ENCODE measurements around the gene SUSD1. TPM values are rescaled to one million over a fixed set of nuclear protein-coding genes. Genes with fewer than 3 reads are reported as not detected.
A peak's percentile ranks its signal among the peaks of the same experiment; 100 is the strongest.

Gene SUSD1
- total RNA-seq, 1 experiment from 2014 or later: 2.1 TPM

DNA sequence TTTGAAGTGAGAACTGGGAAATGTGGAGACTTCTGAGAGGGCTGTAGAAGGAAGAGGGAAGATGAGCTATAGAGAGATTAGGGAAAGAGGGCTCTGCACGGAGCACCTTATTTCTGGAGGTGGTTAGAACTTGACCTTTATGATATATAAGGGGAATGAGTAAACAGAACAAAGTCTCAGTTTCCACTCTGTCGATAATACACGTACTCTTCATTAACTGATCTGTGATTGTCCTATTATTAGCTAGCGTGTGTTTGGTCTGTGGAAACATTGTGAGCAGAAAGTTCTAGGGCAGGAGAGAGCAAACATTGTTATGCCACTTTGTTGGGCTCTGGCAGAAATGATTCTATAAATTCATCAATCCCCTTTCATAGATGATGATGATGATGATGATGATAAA, 159.9 kb downstream of the SUSD1 start:
- no peak for DNase-seq (ENCODE audit: low read depth)

- no peak for DNase-seq (ENCODE audit: low read depth)
Measured at GRCh38 chr9:112013266-112013665, 161.8 kb downstream of the SUSD1 start.

DNA sequence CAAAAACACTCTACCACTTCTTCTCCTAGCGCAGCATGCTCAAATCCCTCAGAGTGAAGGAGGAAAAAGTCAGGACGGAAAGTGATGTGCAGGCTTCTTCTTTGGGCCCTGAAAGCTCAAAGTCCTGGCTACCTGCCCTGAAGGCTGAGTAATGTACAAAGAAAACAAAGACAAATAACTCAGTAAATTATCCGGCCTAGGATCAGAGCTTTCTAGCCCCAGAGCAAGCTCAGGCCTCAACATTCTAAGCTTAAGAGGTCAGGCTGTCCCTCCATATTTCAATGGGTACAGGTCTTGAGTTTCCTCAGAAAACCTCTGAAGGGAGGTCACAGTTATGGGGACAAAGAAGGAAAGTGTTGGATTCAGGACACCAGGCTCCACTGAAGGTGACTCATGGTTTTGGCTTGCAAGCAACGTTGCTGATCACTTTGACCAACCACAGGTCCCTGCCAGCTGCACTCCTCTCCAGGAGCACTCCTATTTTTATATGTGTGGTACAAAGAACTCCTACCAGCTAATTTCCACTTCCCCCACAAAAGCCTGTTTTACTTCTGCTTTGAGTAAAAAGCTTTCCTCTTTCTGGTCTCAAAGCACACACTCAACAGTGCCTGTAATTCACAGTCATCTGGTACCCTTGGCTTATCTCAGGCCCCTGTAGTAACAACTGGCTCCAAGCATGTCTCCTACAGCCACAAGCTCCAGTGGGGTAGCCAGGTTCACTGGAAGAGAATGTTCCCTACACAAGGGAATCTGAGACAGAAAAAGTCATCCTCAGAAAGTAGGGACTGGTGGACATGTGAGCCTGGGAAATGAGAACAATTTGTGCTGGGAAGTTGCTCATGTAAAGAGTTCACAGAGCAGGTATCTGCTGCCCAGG, 162.8 kb downstream of the SUSD1 start:
- DNase-seq (ENCODE audit: low read depth): peak; percentile 97

GRCh38 chr9:112011051-112011620, 164.0 kb downstream of the SUSD1 start:
- no peak for DNase-seq (ENCODE audit: low read depth)

DNA sequence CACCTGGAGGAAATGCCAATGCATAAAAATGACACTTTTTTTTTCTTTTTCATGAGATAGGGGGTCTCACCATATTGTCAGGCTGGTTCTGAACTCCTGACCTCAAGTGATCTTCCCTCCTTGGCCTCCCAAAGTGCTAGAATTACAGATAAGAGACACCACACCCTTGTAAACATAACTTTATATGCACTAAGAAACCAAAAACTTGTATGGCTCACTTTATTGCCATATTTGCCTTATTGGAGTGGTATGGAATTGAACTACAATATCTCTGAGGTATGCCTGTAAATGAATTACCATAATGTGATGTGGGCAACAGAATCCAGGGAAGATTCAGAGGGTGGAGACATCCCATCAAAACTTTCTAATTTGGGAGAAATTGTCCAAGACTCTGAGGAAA, 164.6 kb downstream of the SUSD1 start:
- no peak for DNase-seq (ENCODE audit: low read depth)

DNA sequence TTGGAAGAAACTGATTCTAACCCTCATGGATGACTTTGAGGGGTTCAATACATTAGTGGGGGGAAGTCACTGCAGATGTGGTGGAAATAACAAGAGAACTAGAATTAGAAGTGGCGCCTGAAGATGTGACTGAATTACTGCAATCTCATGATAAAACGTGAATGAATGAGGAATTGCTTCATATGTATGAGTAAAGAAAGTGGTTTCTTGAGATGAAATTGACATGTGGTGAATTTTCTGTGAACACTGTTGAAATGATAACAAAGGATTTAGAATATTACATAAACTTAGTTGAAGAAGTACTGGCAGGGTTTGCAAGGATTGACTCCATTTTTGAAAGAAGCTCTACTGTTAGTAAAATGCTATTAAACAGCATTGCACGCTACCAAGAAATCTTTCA, 165.4 kb downstream of the SUSD1 start:
- no peak for DNase-seq (ENCODE audit: low read depth)

- no peak for DNase-seq (ENCODE audit: low read depth)
Measured at GRCh38 chr9:112007575-112008240, 167.4 kb downstream of the SUSD1 start.

GRCh38 chr9:112006361-112007020, 168.6 kb downstream of the SUSD1 start:
- no peak for DNase-seq (ENCODE audit: low read depth)

GRCh38 chr9:112005939-112006338, 169.2 kb downstream of the SUSD1 start:
- DNase-seq (ENCODE audit: low read depth): no peak

DNA sequence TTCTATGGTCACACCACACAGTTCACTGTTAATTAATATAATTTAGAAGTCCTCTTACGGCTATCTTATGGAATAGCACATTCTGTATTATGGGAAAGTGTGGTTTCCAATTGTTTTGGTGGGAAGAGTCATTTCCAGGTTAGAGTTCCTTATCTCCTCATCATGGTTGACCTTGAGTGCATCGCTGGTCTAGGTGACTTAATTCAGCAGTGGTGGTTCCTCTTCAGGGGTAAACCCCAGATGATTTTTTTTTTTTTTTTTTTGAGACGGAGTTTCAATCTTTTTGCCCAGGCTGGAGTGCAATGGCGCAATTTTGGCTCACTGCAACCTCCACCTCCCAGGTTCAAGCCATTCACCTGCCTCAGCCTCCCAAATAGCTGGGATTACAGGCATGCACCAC, 171.6 kb downstream of the SUSD1 start:
- no peak for DNase-seq (ENCODE audit: low read depth)

GRCh38 chr9:112002847-112003457, 172.1 kb downstream of the SUSD1 start:
- no peak for DNase-seq (ENCODE audit: low read depth)

DNA sequence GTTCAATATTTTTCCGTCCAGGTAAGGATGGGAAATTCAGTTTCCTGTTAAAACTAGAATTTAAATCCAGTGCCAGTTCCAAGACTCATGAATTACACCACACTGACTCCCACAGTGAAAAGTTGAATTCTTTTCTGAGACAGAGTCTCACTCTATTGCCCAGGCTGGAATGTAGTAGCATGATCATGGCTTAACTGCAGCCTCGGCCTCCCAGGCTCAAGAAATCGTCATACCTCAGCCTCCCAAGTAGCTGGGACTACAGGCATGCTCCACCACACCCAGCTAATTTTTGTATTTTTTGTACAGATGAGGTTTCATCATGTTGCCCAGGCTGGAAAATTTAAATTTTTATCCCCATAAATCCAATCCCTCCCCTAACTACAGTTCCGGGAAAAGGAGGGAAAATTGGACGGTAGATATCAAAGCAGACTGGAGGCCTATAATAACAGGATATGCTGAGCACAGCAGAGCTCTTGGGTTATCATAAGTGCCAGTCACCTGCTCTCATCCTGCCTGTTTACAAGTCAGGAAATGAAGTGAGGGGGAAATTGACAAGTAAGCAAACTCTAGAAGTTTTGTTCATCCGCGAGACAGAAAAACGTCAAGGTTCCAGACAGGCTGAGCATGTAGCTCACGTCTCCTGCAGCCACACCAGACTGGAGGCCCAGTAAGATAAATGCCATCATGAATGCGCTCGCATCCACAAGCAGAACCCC, 172.8 kb downstream of the SUSD1 start:
- no peak for DNase-seq (ENCODE audit: low read depth)

DNA sequence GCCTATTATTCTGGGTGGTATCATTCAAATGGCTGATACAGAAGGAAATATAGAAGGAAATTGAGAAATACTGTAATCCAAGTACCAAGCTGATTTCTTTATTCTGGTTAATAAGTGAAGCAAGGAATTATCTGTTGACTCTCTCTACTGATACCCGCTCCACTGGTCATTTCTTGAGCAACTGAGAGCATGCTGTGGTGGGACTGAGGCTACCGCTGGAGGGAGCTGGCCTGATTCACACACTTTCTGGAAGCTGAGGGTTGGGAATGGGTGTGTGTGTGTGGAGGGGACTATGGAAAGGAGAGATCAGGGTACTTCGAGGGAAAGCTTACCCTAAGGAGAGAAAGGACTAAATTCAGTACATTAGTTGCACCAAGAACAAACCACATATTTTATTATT, 174.4 kb downstream of the SUSD1 start:
- no peak for DNase-seq (ENCODE audit: low read depth)

- no peak for DNase-seq (ENCODE audit: low read depth)
Measured at GRCh38 chr9:111999319-111999718, 175.8 kb downstream of the SUSD1 start.

- DNase-seq (ENCODE audit: low read depth): no peak
Measured at GRCh38 chr9:111997831-111998230, 177.3 kb downstream of the SUSD1 start.

DNA sequence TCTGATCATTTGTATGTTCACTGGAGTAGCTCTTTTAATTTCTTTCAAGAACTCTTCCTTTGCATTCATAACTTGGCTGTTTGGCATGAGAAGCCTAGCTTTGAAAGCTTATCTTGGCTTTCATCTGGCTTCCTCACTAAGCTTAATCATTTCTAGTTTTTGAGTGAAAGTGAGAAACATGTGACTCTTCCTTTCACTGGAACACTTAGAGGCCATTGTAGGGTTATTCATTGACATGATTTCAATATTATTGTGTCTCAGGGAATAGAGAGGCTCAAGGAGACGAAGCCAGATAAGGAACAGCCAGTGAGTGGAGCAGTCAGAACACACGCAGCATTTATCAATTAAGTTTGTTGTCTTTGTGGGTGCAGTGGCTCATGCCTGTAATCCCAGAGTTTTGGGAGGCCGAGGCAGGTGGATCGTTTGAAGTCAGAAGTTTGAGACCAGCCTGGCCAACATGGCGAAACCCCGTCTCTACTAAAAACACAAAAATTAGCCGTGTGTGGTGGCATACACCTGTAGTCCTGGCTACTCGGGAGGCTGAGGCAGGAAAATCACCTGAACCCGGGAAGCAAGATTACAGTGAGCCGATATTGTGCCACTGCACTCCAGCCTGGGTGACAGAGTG, 180.2 kb downstream of the SUSD1 start:
- no peak for DNase-seq (ENCODE audit: low read depth)

DNA sequence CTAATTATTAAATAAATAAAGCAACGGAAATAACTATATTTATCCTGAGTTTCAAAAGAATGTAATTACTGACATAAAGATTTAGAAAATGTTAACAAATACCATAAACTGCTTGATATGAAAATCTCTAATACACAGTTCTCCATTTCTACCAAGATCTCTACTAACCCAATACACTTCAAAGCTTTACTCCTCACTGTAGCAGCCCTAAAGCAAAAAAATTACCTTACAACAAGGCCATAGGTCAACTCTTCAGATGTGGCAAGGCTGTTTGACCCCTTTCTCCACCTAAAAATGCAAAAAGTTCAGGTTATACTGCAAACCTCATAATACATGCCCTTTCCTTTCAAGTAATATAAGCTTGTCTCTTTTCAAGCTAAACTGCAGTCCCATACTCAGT, 181.8 kb downstream of the SUSD1 start:
- no peak for DNase-seq (ENCODE audit: low read depth)

GRCh38 chr9:111992523-111992922, 182.6 kb downstream of the SUSD1 start:
- DNase-seq (ENCODE audit: low read depth): peak; percentile 85

DNA sequence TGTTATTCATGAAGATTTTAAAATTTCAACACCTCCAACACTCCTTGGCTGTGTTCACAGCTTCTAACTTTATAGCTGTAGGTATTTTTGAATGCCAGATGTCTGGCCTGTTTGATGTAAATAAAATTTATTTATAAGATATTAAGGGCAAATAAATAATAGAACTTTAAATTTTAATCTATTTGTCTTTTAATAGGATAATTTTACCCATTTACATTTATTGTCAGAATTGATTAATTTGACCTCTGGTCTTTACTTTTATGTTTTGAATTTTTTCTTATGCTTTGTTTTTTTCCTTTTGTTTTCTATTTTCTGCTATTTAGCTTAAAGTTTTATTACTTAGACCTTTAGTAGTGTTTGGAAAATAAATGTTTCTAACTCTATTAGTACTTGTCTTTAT, 183.9 kb downstream of the SUSD1 start:
- DNase-seq (ENCODE audit: low read depth): no peak
